Heart right ventricle (tissue), 16 donors: ENCODE measurements around the gene CTAGE9. TPM values are rescaled to one million over a fixed set of nuclear protein-coding genes. Genes with fewer than 3 reads are reported as not detected.

Experiments used
- ATAC-seq, 8 donors: fragments of 200-7000 bp; cut with Tn5 transposase; one replicate each; pipeline ENCODE4 v1.9.1; 2020; ENCODE audit warnings: mild to moderate bottlenecking in 8 of 8, moderate library complexity in 8 of 8, moderate number of reproducible peaks in 1 of 8
- DNase-seq, 2 donors: peaks; one replicate each; pipeline ENCODE4 v3.0.0-alpha.2; 2020
- H3K27ac ChIP-seq, 10 donors: fragments of 200-600 bp; sonication (generic) in 2 of 10; one replicate each; pipeline versions ENCODE4 v1.5.0 to v1.8.0; 2020 to 2022; ENCODE audit warnings: mild to moderate bottlenecking in 3 of 10
- H3K27me3 ChIP-seq, 7 donors: fragments of 200-600 bp; one replicate each; pipeline ENCODE4 v1.8.0; 2021 to 2022; ENCODE audit warnings: mild to moderate bottlenecking in 2 of 7
- H3K36me3 ChIP-seq, 9 donors: fragments of 200-600 bp; sonication (generic) in 1 of 9; one replicate each; pipeline versions ENCODE4 v1.5.0 to v1.8.0; 2020 to 2022; ENCODE audit warnings: mild to moderate bottlenecking in 2 of 9
- H3K4me1 ChIP-seq, 9 donors: fragments of 200-600 bp; sonication (generic) in 1 of 9; one replicate each; pipeline versions ENCODE4 v1.5.0 to v1.8.0; 2020 to 2022; ENCODE audit warnings: mild to moderate bottlenecking in 4 of 9
- H3K4me3 ChIP-seq, 10 donors: fragments of 200-600 bp; sonication (generic) in 2 of 10; one replicate each; pipeline versions ENCODE4 v1.5.0 to v1.8.0; 2020 to 2022; ENCODE audit warnings: mild to moderate bottlenecking in 7 of 10, moderate library complexity in 2 of 10
- H3K9me3 ChIP-seq, 11 donors: fragments of 200-600 bp in 10 of 11; sonication (generic) in 2 of 11; one replicate each; pipeline versions ENCODE4 v1.5.0 to v1.8.0; 2013 to 2022; ENCODE audit warnings: mild to moderate bottlenecking in 2 of 11, control low read depth in 1 of 11, moderate library complexity in 1 of 11
- CTCF ChIP-seq, 9 donors: fragments of 200-600 bp; sonication (generic) in 2 of 9; IDR thresholded peaks; one replicate each; pipeline versions ENCODE4 v1.5.0 to v1.8.0; 2021 to 2022; ENCODE audit warnings: antibody characterized with exemption in 9 of 9, mild to moderate bottlenecking in 5 of 9, moderate library complexity in 1 of 9
- WGBS, 2 donors: extraction: QIAGEN DNeasy Blood & Tissue Kit; methylation state at CpG; one replicate each; pipeline ENCODE4 v1.1.7; 2013; ENCODE audit warnings: inconsistent platforms in 1 of 2; 5-methylcytosine and 5-hydroxymethylcytosine counted together
- intact Hi-C, 10 donors: fragments of 100-400 bp; cut with DNase I; formaldehyde crosslinking; loops; one replicate each; pipeline versions ENCODE4 v1.11.1 to v1.14.2; 2022
- polyA plus RNA-seq, 2 donors: library from polyadenylated mRNA; stranded (reverse); fragments of 200-250 nt; gene quantifications; one replicate each; pipeline ENCODE4 v1.2.3, GENCODE V29; 2013
- total RNA-seq, 10 donors: library from RNA; stranded (reverse); fragmentation: NEBNext Ultra II Directional in 3 of 10; extraction: Animal tissue kit (Norgen Biotek cat#: 25700) in 3 of 10; gene quantifications; one replicate each; pipeline versions ENCODE4 v1.2.1 to v1.2.4, GENCODE V29; 2021 to 2023
- donor health status: Arrhythmogenic right ventricular cardiomyopathy.
- donor health status: ischemic (EF 13 %, LVEDD 7.1; RV severe dilation, severe dysfunction).
- donor health status: healthy with polysubstance abuse.
- donor health status: DM: no; HTN: yes; CAD: no.
- donor health status: DM: no; HTN: no; CAD: no.
- donor health status: ischemic (EF 25% LVEDD 6.9; RV normal size, moderate dysfunction).
- donor health status: ischemic (EF 25% LVEDD 5.7; RV mildly dilated, moderate dysfunction).
- donor health status: healthy.
- donor health status: DM: yes; HTN: yes; CAD: no.
- donor health status: Ischemic cardiomyopathy.
- donor health status: ischemic (EF 35%, LVEDD 5.7; RV mildly dilated, moderate dysfunction).
- donor health status: nonischemic (EF 11% LVEDD 7.7; RV severe dilation, severe dysfunction).
- donor health status: DM: yes; HTN: yes; CAD: no.
- donor health status: PGD.
- donor health status: ischemic (EF 29% LVEDD 5.4; RV normal size, mild dysfunction).
- donor health status: nonischemic (EF 23%, LVEDD 6.1; RV moderate dilation, normal function).

The CTAGE9 gene
- total and polyA plus RNA-seq, 12 donors: not detected

DNA sequence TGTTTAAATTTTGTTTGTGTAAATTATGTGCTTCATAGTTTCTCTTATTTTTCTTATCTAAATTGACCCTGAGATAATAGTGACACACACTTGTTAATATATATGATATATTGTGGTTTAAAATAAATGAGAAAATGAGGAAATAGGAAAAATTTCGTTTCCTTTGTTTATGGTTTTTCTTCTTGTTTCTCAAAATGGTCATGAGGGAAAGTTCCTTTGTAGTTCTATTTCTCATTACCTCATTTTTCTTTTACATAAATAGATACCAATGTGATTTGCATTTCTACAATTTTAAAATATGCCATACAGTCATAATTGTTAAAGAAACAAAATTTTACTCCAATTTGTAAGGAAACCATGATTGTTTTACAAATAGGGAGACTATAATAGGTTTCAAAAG lies 18.8 kb downstream of the CTAGE9 start:
- no peaks in the 10 kb centered on the region for H3K4me1 ChIP-seq
- no peaks in the 10 kb centered on the region for H3K36me3 ChIP-seq
- no peak for ATAC-seq
- TF ChIP-seq CTCF (IDR thresholded peaks at IDR 0.05): no peak
- H3K4me3 ChIP-seq: no peak overlapping the region
- H3K27ac ChIP-seq: no peak overlapping the region
- H3K9me3 ChIP-seq: peaks cover 0 to 6% (median 0%) of the 10 kb centered on the region in 11 donors
- no peaks in the 10 kb centered on the region for H3K27me3 ChIP-seq
- 53 to 59% methylated on average over 1 of the region's 1 CpG for WGBS, 2 donors
- no peak for DNase-seq
- intact Hi-C loops: loop anchor here in 4 of 10 donors (10.0 kb wide), 2 partner anchors 113 to 223 kb away; partner anchors contain the start of gene ENPP1 (in 1 of the 4)

DNA sequence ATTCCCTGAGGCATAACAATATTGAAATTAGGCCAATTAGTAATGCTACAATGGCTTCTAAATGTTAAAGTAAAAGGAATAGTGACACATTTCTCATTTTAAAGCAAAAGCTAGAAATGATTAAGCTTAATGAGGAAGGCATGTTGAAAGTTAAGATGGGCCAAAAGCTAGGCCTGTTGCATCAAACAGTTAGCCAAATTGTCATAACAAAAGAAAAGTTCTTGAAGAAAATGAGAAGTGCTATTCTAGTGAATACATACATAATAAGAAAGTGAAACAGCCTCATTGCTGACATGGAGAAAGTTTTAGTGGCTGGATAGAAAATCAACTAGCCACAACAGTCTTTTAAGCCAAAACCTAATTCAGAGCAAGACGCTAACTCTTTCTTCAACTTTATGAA lies 22.5 kb downstream of the CTAGE9 start:
- Histone ChIP-seq H3K4me1 (no peaks in the 10 kb centered on the region), H3K27me3 (no peaks in the 10 kb centered on the region), H3K9me3 (peaks cover 0 to 6% (median 0%) of the 10 kb centered on the region in 11 donors), H3K27ac (no peak overlapping the region), H3K36me3 (no peaks in the 10 kb centered on the region), H3K4me3 (no peak overlapping the region)
- intact Hi-C loops: loop anchor here in 1 of 10 donors (10.0 kb wide), 1 partner anchor 517 kb away; no protein-coding TSS in a partner anchor
- ATAC-seq (no peak), DNase-seq (no peak)
- TF ChIP-seq CTCF (IDR thresholded peaks at IDR 0.05): no peak
- 95 to 100% methylated on average over 1 of the region's 1 CpG for WGBS, 2 donors

- Histone ChIP-seq H3K4me1 (no peaks in the 10 kb centered on the region), H3K27me3 (no peaks in the 10 kb centered on the region), H3K4me3 (no peak overlapping the region), H3K9me3 (peaks cover 0 to 6% (median 0%) of the 10 kb centered on the region in 11 donors), H3K27ac (no peak overlapping the region), H3K36me3 (no peaks in the 10 kb centered on the region)
- ATAC-seq (no peak), DNase-seq (no peak)
- TF ChIP-seq CTCF (IDR thresholded peaks at IDR 0.05): no peak
- WGBS, 2 donors: 83 to 87% methylated on average over 3 of the region's 3 CpGs
- intact Hi-C loops: loop anchor here in 1 of 10 donors (10.0 kb wide), 1 partner anchor 518 kb away; no protein-coding TSS in a partner anchor
These were observed 23.8 kb downstream of the CTAGE9 start for GRCh38 chr6:131687022-131687421.

DNA sequence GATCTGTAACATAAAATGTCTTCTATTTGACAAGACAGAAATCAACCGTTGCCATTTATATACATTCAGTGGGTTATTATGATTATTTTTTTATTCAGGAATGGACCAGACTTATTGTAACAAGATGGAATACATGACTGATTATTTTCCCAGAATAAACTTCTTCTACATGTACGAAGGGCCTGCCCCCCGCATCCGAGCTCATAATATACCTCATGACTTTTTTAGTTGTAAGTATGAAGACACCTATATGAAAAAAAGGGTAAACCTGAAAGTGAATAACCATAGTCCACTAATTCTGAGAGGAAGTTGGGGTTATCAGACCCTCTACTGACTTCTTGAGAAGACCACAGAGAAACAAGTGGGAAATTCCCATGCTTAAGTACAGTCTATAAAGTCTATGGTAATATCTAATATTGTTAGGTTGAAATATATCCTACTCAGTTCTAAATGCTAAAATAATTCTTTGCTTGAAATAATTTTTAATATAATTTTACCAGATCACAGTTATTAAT lies 25.5 kb downstream of the CTAGE9 start:
- Histone ChIP-seq H3K9me3 (peaks cover 0 to 6% (median 0%) of the 10 kb centered on the region in 11 donors), H3K4me1 (no peaks in the 10 kb centered on the region), H3K27ac (no peak overlapping the region), H3K4me3 (no peak overlapping the region), H3K36me3 (no peaks in the 10 kb centered on the region), H3K27me3 (no peaks in the 10 kb centered on the region)
- ATAC-seq: no peak
- 89 to 95% methylated on average over 4 of the region's 4 CpGs for WGBS, 2 donors
- TF ChIP-seq CTCF (IDR thresholded peaks at IDR 0.05): no peak
- no peak for DNase-seq
- intact Hi-C loops: loop anchor here in 1 of 10 donors (10.0 kb wide), 1 partner anchor 519 kb away; no protein-coding TSS in a partner anchor
